Stimulated activated CD4-positive, alpha-beta T cell treated with anti-CD3 and anti-CD28 coated beads, Interleukin-2, amount 100 ng/mL, for 48 hours (primary cell): Measurements from ENCODE around the gene TSPAN17.

Experiments
- DNase-seq, 2 donors: peaks; one replicate each; pipeline ENCODE4 v3.0.0-alpha.2; 2020

Gene TSPAN17

DNA sequence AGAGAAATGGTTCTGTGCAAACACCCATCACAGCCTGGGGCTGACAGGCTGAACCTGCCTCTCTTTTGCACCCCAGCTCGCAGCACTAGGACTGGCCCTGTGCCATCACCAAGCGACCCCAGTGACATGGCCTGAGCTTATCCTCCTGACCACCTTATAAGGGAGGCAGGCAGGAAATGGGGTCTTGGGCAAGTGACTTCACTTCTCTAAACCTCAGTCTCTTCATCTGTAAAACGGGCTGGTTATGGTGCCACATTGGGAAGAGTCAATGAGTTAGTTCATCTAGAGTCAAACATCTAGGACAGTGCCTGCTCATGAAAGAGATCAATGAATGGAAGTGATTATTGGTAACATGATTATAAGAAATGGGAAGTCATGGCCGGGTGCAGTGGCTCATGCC is 23.1 kb upstream of the TSPAN17 start:
- DNase-seq: no peak

- DNase-seq: no peak
Measured at GRCh38 chr5:176624938-176625337, 22.3 kb upstream of the TSPAN17 start.

DNA sequence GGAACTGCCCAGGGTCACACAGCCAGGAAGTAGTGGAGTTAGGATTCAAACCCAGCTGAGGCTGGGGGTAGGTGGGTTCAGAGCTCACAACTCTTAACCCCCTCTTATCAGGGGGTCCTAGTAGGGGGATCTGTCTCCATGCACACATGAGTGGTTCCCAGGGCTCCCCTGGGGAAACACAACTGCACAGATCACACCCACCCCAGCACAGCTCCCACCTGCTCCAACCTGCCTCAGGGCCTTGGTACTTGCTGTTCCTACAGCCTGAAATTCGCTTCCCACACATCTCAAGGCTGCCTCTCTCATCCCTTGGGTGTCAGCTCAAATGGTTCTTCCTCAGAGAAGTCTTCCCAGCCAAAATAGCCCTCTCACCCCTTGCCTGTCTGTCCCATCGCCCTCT is 21.8 kb upstream of the TSPAN17 start:
- no peak for DNase-seq

DNA sequence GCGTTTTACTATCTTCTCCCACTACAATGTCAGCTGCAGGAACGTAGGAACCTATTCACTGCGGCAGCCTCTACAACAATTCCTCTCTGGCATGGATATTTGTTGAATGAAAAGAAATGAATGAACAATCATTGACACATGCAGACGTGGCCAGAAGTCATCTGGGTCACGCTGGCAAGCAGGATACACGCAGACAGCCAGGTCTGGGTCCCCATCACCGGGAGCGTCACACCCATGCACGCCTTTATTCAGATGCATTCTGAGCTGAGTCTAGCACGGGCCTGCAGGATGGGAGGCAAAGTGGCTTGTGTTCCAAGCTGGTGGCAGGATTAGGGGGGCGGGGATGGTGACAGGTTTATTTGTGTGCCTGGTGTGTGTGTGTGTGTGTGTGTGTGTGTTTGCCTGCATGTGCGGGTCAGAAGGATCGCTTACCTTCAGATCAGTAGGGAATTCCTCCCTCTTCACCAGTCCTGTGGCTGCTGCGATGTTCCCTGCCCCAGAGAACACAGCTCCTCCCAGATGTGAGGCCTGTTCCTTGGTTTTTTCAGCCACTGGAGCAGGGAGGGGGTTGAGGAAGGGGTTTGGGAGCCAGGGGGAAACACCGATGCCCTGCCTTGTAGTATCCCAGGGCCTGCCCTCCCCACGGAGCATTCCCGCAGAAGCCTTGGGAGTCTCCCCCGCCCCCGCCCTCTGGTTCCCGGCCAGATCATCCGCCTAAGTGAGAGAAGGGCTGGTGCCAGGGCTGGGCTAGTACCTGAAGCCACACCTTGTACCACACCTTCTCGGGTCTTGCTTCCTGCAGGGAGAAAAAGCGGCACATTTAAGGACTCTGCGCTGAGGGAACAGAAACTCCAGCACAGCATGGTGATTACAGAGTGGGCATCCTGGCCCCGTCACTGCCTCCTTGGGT is 21.1 kb upstream of the TSPAN17 start:
- DNase-seq: no peak

DNA sequence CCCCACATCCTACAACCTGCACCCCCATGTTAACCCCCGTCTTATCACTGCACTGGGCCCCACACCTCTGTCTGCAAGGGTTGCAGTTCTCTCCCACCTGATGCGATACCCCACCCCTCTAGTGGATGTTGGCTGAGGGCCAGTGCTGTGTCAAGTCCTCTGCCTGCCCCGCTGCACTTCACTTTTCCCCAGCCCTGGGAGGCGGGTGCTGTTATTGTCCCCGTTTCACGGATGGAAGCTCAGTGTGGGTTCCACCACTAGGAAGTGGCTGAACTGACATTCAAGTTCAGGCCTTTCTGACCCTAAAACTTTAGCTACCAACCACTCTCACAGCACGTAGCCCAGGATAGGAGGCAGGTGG is 20.4 kb upstream of the TSPAN17 start:
- no peak for DNase-seq

GRCh38 chr5:176627582-176627981 is 19.7 kb upstream of the TSPAN17 start:
- no peak for DNase-seq

DNA sequence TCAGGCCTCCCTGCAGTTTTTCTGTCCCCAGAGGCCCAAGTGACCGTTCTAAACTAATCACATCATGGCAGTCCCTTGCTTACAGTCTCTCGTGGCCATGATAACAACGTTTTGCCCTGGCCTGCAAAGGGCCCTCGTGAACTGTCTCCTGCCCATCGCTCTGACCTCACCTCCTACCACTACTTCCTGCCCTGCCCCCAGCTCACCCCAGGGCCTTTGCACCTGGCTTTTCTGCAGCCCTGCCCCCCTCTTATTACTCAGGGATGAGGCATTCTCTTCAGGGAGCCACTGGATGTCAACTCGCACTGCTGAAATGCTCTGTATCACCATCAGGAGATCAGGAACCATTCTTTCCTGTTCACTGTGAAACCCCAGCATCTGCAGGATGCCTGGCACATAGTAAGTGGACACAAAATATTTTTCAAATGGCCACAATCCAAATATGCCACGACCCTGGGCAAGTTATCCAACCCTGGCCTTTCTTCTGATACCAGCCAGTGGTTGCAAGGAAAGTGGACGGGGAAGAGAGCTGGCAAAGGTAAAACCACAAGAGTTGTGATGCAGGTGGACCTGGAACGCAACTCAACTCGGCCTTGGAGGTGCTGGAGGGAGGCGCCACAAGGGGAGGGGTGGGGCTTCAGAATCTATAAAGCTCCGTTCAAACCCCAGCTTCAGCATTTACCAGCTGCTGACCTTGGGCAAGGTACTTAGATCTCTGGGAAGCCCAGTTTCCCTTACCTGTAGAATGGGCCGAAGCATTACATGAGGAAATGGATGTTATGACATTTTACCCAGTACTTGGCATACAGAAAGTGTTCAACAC is 18.7 kb upstream of the TSPAN17 start:
- no peak for DNase-seq

GRCh38 chr5:176629317-176629852 is 17.9 kb upstream of the TSPAN17 start:
- DNase-seq: no peak

GRCh38 chr5:176629853-176630680 is 17.2 kb upstream of the TSPAN17 start, which contains the start of the genes EIF4E1B and SNCB:
Gene EIF4E1B, plus strand, starts transcription at chr5:176630675. Its CDS starts 12,113 bp downstream, at chr5:176642788.
Gene SNCB, minus strand, starts transcription at chr5:176630534. Its CDS starts 880 bp downstream, at chr5:176629654.
- peak in 1 of 2 donors; percentile 54 for DNase-seq

- DNase-seq: no peak
Measured at GRCh38 chr5:176630681-176631222, 16.5 kb upstream of the TSPAN17 start.

DNA sequence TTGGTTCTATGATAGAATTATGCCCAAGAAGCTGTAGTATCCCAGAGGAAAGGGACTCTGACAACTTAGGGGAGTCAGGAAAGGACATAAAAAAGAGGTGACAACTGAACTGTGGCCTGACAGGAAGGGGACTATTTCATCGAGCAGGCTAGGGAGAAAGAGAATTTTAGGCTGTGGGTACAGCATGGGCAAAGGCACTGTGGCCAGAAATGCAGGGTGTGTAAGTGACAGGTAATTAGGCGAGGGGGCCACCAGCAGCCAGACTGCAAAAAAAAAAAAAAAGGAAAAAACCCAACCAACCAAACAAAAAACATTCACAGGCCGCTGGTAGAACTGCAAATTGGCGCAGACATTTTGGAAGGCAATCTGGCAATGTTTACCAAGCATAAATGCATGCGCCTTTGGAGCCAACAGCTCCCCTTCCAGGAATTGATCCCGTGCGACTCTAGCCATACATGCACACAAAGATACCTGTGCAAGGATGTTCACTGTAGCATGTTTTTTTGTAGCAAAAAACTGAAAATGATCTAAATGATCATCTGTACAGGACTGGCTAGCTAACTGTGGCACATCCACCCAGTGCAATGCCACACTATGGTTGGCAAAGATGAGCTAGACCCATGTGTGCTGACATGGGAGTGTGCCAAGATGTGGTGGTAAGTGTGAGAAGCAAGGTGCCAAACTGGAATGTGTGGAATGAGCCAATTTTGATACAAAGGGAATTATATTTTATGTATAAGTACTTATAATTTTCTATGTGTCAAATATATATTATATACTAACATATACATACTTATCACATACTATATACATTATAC is 15.7 kb upstream of the TSPAN17 start:
- no peak for DNase-seq

DNA sequence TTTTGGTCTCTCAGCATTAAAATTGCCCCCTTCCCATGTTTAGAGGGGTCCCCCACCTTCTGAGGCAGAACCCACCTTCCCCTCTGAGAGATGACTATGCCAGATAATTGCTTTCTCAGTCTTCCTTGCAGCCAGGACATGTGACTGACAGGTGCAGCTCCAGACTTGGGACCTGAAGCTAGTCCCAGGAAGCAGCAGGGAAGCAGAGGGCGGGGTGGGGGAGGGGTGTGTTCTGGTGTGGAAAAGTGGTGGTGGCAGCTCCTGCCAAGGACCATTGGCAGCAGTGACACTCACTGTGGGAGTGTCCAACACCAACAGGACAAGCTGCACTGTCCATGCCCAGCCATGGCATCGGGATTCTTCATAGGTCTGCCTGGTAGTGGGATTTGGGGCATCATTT is 14.5 kb upstream of the TSPAN17 start:
- no peak for DNase-seq

DNA sequence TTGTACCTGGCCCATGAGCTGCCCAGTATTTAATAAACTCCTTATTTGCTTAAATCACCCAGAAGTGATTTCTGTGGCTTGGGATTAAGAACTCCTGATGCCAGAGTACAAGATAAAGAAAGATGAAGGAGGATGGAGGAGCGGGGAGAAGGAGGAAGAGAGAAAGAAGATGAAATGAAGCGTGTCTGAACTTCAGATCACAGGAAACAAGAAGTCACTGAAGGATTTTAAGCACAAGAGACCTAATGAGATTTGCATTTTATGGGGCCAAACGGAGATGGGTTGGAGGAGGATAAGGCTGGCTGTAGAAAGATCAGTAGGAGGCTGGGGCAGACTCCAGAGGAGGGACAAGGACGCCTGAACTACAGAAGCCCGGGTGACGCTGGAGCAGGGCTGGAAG is 13.7 kb upstream of the TSPAN17 start:
- DNase-seq: no peak

- no peak for DNase-seq
Measured at GRCh38 chr5:176636426-176636825, 10.9 kb upstream of the TSPAN17 start.

- DNase-seq: no peak
Measured at GRCh38 chr5:176637556-176637955, 9.7 kb upstream of the TSPAN17 start.

- DNase-seq: no peak
Measured at GRCh38 chr5:176638437-176638836, 8.8 kb upstream of the TSPAN17 start.

- DNase-seq: no peak
Measured at GRCh38 chr5:176639208-176639607, 8.1 kb upstream of the TSPAN17 start.

DNA sequence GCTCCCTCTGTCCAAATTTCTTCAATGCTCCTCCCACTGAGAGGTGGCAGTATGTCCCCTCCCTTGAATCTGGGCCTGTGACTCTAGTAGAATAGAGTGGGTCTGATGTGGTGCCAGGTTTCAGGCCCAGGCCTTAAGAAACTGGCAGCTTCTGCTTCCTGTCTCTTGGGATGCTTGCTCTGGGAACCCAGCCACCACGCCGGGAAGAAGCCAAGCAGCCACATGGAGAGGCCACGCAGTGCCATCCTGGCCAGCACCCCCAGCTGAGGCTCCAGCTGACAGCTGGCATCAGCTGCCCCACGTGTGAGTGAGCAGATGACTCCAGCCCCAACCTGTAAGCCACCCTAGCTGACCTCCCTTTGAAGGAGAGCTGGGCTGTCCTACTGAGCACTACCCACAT is 7.3 kb upstream of the TSPAN17 start:
- DNase-seq: no peak

- DNase-seq: no peak
Measured at GRCh38 chr5:176640616-176641015, 6.7 kb upstream of the TSPAN17 start.

DNA sequence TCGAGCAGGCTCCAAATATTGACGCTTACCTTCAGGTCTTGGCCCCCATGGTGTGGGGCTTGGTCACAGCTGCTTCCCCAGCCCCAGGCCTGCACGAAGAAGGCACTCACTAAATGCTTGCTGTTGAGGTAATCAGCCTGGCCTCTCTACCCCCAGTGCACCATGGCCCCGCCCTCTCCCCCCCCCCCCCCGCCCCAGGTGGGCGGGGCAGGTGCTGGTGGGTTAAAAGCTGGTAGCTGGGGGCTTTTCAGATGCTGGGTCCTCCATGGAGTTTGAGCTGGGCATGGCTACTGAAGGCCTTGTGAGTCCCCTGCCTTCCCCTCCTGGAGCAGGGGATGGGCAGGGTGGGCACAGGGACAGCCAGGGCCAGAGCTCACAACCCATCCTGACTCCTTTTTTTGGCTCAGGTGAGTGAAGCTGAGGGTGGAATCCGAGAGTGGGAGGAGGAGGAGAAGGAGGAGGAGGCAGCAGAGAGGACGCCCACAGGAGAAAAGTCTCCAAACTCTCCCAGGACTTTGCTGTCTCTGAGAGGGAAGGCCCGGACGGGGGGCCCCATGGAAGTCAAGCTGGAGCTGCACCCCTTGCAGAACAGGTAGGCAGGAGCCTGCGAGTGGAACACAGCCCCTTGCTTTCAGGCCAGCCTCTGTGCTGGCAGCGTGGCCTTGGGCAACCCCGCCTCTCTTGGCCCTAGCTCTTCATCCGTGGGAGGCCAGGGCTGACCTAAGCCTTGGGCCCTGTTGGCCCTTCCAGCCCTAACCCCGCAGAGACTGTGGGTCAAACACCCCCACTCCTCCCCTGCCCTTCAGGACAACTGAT is 4.4 kb upstream of the TSPAN17 start:
- DNase-seq: no peak
